ENCODE data around the gene TCIRG1.

GRCh38 chr11:68032997-68033707, 5.7 kb upstream of the TCIRG1 start:
- no peak for TF ChIP-seq POLR2A (IDR thresholded peaks at IDR 0.05; ENCODE audit: low read depth, low read length)
- no peak for TF ChIP-seq POLR2AphosphoS5 (IDR thresholded peaks at IDR 0.05; ENCODE audit: low read depth, low read length)

Measured in GM12891 (cell line).